Body of pancreas (tissue), 4 donors: Measurements from ENCODE around the gene AKAP7. TPM values are rescaled to one million over a fixed set of nuclear protein-coding genes. Genes with fewer than 3 reads are reported as not detected.

Experiments
- ATAC-seq: fragments of 150-250 bp; one replicate; pipeline ENCODE4 v1.9.1; 2016
- DNase-seq, 4 donors: peaks; one replicate each; pipeline ENCODE4 v3.0.0-alpha.2; 2019
- H3K27ac ChIP-seq, 4 donors: fragments of 200-600 bp; sonication (generic); 1 replicate in 3 of 4; 2 replicates in 1 of 4; pipeline versions ENCODE4 v1.5.1 to v1.6.1; 2016 to 2019; ENCODE audit warnings: mild to moderate bottlenecking in 1 of 4, mixed read lengths in 1 of 4, moderate library complexity in 1 of 4
- H3K27me3 ChIP-seq, 2 donors: fragments of 200-600 bp; sonication (generic); one replicate each; pipeline ENCODE4 v1.6.0; 2016; ENCODE audit warnings: mild to moderate bottlenecking in 1 of 2
- H3K36me3 ChIP-seq, 2 donors: fragments of 200-600 bp; sonication (generic); replicated peaks in 1 of 2; 2 replicates each; pipeline ENCODE4 v1.5.1; 2016; ENCODE audit warnings: low read depth in 2 of 2; ENCODE audit not compliant: insufficient read depth in 1 of 2
- H3K4me1 ChIP-seq: fragments of 200-600 bp; sonication (generic); one replicate; pipeline ENCODE4 v1.6.0; 2016
- H3K4me3 ChIP-seq, 2 donors: fragments of 200-600 bp; sonication (generic); 1 replicate in 1 of 2; 2 replicates in 1 of 2; pipeline ENCODE4 v1.5.1; 2016 to 2019
- H3K9me3 ChIP-seq, 3 donors: fragments of 200-600 bp; sonication (generic); 1 replicate in 2 of 3; 2 replicates in 1 of 3; pipeline ENCODE4 v1.5.1; 2016
- CTCF ChIP-seq, 7 experiments: fragments of 450-650 bp in 4 of 7; fragments of 200-600 bp in 3 of 7; sonication (generic) in 3 of 7; IDR thresholded peaks; one replicate each; pipeline ENCODE4 v1.5.1; 2016 to 2019; ENCODE audit warnings: antibody characterized with exemption in 7 of 7
- POLR2A ChIP-seq, 3 donors: fragments of 450-650 bp; IDR thresholded peaks; one replicate each; pipeline ENCODE4 v1.6.1; 2016; ENCODE audit warnings: antibody characterized with exemption in 3 of 3, mild to moderate bottlenecking in 2 of 3
- WGBS, 2 donors: methylation state at CpG; one replicate each; pipeline ENCODE4 v1.1.5; 2017; 5-methylcytosine and 5-hydroxymethylcytosine counted together
- intact Hi-C: fragments of 100-400 bp; cut with DNase I; formaldehyde crosslinking; loops from one replicate; pipeline ENCODE4 v1.15.1; 2023
- total RNA-seq, 2 donors: library from RNA; depleted of rRNA; stranded (reverse); fragments of >200 nt; gene quantifications; one replicate each; pipeline ENCODE4 v1.1.0, GENCODE V29; 2016

AKAP7 gene
- total RNA-seq, 2 donors from 2014 or later, result 57.6 to 66.9 TPM

DNA sequence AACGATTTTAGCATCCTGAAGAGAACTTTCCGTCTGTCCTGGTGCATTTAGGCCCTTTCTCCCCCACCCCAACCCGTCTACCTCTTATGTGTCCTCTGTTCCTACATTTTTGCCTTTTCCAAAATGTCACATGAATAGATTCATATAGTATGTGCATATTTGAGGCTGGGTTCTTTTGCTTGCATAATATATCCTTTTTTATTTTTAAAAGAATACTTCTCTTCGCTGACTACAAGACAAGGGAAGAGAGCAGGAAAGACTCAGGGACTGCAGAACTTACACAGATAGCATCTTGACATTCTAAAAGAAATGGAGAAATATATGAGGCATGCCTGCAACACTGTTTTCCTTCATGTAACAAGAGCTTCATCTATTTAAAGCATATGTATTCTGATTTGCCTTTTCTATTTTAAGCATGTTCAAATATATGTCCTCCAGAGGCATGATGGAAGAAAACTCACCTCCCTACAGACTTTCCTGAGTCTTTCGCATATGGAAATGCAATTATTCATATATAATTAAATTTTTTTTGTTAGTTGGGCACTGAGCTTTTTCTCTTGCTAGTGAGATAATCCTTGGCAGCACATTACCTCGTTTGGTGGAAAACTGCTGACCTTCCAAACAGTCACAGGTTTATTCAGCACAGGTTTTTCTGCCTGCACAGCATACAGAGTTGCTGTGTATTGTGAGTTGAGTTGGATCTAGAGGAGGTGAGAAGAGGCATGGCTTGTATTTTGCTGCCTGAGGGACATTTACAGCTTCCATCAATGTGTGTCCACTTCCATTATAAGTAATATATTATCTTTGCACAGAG lies 170.0 kb downstream of the AKAP7 start:
- DNase-seq (no peak), ATAC-seq (no peak)
- Histone ChIP-seq H3K36me3 (no peaks in the 10 kb centered on the region), H3K27me3 (no peaks in the 10 kb centered on the region), H3K27ac (no peak overlapping the region), H3K4me1 (no peaks in the 10 kb centered on the region), H3K9me3 (no peaks in the 10 kb centered on the region), H3K4me3 (no peak overlapping the region)
- no peak for TF ChIP-seq CTCF (IDR thresholded peaks at IDR 0.05)
- TF ChIP-seq POLR2A (IDR thresholded peaks at IDR 0.05), result no peak
- WGBS, 2 donors, result 62 to 64% methylated on average over 6 of the region's 6 CpGs
- intact Hi-C loops, result no loop called here

DNA sequence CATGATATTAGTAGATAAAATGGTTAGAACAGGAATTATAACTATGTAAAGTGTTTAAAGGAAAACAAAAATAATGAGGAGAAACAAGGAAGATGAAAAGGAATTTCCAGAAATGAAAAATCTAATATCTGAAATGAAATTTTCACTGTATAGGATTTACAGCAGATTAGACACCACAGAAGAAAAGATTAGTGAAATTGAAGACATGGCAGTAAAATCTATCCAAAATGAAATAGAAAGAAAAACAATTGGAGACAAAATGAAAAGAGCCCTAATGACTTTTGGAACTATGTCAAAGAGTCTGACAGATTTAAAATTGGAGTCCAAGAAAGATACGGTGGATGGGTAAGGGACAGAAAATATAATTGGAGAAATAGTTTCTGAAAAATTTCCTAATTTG lies 174.2 kb downstream of the AKAP7 start:
- no peaks in the 10 kb centered on the region for H3K27me3 ChIP-seq
- no peaks in the 10 kb centered on the region for H3K9me3 ChIP-seq
- H3K36me3 ChIP-seq, result no peaks in the 10 kb centered on the region
- no peak overlapping the region for H3K4me3 ChIP-seq
- no peak overlapping the region for H3K27ac ChIP-seq
- DNase-seq, result no peak
- TF ChIP-seq POLR2A (IDR thresholded peaks at IDR 0.05) (no peak), CTCF (IDR thresholded peaks at IDR 0.05) (no peak)
- ATAC-seq, result no peak
- WGBS, 2 donors, result 91 to 100% methylated on average over 1 of the region's 1 CpG
- intact Hi-C loops, result no loop called here
- H3K4me1 ChIP-seq, result no peaks in the 10 kb centered on the region

DNA sequence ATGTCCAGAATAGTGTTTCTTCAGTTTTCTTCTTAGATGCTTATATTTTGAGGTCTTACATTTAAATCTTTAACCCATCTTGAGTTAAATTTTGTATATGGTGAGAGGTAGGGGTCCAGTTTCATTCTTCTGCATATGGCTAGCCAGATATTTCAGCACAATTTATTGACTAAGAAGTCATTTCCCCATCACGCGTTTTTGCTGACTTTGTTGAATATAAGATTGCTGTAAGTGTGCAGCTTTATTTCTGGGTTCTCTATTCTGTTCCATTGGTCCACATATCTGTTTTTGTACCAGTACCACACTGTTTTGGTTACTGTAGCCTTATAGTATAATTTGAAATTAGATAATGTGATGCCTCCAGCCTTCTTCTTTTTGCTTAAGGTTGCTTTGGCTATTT lies 179.6 kb downstream of the AKAP7 start:
- intact Hi-C loops, result no loop called here
- Histone ChIP-seq H3K9me3 (no peaks in the 10 kb centered on the region), H3K4me3 (no peak overlapping the region), H3K36me3 (no peaks in the 10 kb centered on the region), H3K27me3 (no peaks in the 10 kb centered on the region), H3K27ac (no peak overlapping the region), H3K4me1 (no peaks in the 10 kb centered on the region)
- TF ChIP-seq CTCF (IDR thresholded peaks at IDR 0.05), result no peak
- TF ChIP-seq POLR2A (IDR thresholded peaks at IDR 0.05), result no peak
- 90 to 92% methylated on average over 2 of the region's 2 CpGs for WGBS, 2 donors
- DNase-seq (no peak), ATAC-seq (no peak)

DNA sequence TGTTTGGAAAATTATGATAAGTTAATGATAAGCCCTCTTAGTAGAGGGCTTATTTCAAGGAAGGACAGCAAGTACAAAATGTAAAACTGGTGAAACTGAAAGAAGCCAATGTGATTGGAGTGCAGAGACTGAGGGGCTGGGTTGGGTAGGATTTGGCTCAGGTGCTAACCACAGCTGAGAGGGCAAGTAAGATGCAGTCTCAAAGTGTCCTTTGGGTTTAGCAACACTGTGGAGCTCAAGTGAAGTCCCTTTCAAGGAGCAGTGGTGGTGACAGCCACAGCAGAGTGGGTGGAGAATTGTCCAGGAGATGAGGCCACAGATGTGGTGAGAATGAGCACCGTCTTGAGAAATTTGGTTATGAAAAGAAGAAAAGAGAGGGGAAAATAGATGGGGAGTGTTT lies 181.4 kb downstream of the AKAP7 start:
- Histone ChIP-seq H3K36me3 (no peaks in the 10 kb centered on the region), H3K4me3 (no peak overlapping the region), H3K27ac (no peak overlapping the region), H3K9me3 (no peaks in the 10 kb centered on the region), H3K4me1 (no peaks in the 10 kb centered on the region), H3K27me3 (no peaks in the 10 kb centered on the region)
- TF ChIP-seq POLR2A (IDR thresholded peaks at IDR 0.05), result no peak
- no peak for TF ChIP-seq CTCF (IDR thresholded peaks at IDR 0.05)
- intact Hi-C loops, result no loop called here
- 91 to 92% methylated on average over 1 of the region's 1 CpG for WGBS, 2 donors
- no peak for ATAC-seq
- no peak for DNase-seq

DNA sequence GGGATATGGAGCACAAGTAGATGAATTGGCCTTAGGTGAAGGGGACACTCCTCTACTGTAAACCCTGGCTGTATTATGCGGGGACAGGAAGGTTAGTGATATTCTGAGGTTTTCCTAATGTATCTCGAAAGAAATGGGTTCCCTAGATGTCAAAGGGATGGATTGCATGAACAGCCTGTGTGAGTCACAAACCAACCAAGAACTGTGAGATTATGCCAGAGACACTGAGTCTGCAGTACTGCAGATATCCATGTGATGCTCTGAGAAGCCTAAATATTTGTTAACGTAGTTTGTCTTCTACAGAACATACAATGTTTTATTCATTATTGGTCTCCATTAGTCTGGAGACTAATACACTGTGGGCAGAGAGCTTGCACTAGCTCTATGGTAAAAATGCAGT lies 182.2 kb downstream of the AKAP7 start:
- H3K27me3 ChIP-seq, result no peaks in the 10 kb centered on the region
- no peak for TF ChIP-seq CTCF (IDR thresholded peaks at IDR 0.05)
- no peak for ATAC-seq
- no peaks in the 10 kb centered on the region for H3K9me3 ChIP-seq
- no peak for DNase-seq
- no peaks in the 10 kb centered on the region for H3K4me1 ChIP-seq
- H3K4me3 ChIP-seq, result no peak overlapping the region
- 72 to 77% methylated on average over 3 of the region's 3 CpGs for WGBS, 2 donors
- intact Hi-C loops, result no loop called here
- no peaks in the 10 kb centered on the region for H3K36me3 ChIP-seq
- no peak overlapping the region for H3K27ac ChIP-seq
